ENCODE measurements around the gene RNF123. TPM values are rescaled to one million over a fixed set of nuclear protein-coding genes. Genes with fewer than 3 reads are reported as not detected.

The RNF123 gene
- total RNA-seq, 4 donors from 2014 or later = 12.8 to 28.4 (median 26.5) TPM

DNA sequence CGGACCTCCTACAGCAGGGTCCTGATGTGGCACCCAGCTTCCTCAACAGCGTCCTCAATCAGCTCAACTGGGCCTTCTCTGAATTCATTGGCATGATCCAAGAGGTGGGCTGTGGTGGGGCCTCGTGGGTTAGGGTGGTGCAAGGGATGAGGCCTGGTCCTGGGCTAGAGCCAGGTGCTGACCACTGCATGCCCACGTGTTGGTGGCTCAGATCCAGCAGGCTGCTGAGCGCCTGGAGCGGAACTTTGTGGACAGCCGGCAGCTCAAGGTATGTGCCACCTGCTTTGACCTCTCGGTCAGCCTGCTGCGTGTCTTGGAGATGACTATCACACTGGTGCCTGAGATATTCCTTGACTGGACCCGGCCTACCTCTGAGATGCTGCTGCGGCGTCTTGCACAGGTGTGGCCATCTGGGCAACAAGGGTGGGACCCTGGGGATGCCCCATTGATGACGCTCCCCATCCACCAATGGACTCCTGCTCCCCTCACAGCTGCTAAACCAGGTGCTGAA, 26.3 kb downstream of the RNF123 start:
- no peak overlapping the region for H3K4me3 ChIP-seq (ENCODE audit: low read depth, poor library complexity, severe bottlenecking)
- no peak for TF ChIP-seq POLR2A (IDR thresholded peaks at IDR 0.05)
- TF ChIP-seq, protein P1, sequence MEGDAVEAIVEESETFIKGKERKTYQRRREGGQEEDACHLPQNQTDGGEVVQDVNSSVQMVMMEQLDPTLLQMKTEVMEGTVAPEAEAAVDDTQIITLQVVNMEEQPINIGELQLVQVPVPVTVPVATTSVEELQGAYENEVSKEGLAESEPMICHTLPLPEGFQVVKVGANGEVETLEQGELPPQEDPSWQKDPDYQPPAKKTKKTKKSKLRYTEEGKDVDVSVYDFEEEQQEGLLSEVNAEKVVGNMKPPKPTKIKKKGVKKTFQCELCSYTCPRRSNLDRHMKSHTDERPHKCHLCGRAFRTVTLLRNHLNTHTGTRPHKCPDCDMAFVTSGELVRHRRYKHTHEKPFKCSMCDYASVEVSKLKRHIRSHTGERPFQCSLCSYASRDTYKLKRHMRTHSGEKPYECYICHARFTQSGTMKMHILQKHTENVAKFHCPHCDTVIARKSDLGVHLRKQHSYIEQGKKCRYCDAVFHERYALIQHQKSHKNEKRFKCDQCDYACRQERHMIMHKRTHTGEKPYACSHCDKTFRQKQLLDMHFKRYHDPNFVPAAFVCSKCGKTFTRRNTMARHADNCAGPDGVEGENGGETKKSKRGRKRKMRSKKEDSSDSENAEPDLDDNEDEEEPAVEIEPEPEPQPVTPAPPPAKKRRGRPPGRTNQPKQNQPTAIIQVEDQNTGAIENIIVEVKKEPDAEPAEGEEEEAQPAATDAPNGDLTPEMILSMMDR (IDR thresholded peaks at IDR 0.05) = no peak
- WGBS, 2 donors = 92 to 93% methylated on average over 6 to 13 of the region's 13 CpGs
- intact Hi-C loops (cut with DNase I; ENCODE audit: low total_unique reads) = no loop called here
- no peak for DNase-seq (ENCODE audit: low spot score in 2 of 2)

DNA sequence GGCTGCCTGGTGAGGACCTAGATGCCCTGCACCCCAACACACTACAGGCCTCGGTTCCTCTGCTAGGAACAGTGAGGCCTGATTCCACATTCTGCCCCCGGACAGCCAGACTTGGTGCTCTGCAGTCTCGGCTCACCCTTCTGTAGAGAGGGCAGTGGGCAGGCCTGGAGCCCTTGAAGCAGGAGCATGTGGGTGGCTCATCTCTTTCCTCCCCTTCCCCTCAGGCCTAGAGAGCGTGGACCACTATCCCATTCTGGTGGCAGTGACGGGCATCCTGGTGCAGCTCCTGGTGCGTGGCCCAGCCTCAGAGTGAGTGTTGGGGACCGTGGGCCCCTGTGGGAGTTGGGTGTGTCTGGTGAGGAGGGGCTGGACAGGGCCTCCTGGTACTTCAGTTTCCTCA, 26.8 kb downstream of the RNF123 start:
- 89 to 92% methylated on average over 6 to 7 of the region's 7 CpGs for WGBS, 2 donors
- no peak for DNase-seq (ENCODE audit: low spot score in 2 of 2)
- H3K4me3 ChIP-seq (ENCODE audit: low read depth, poor library complexity, severe bottlenecking) = no peak overlapping the region
- intact Hi-C loops (cut with DNase I; ENCODE audit: low total_unique reads) = no loop called here
- TF ChIP-seq, protein P1 (IDR thresholded peaks at IDR 0.05) = no peak
- no peak for TF ChIP-seq POLR2A (IDR thresholded peaks at IDR 0.05)

- intact Hi-C loops (cut with DNase I; ENCODE audit: low total_unique reads) = no loop called here
- 80 to 86% methylated on average over 7 to 15 of the region's 16 CpGs for WGBS, 2 donors
- no peak overlapping the region for H3K4me3 ChIP-seq (ENCODE audit: low read depth, poor library complexity, severe bottlenecking)
- peak in 1 of 2 donors; percentile 65 for DNase-seq (ENCODE audit: low spot score in 2 of 2)
- no peak for TF ChIP-seq POLR2A (IDR thresholded peaks at IDR 0.05)
- TF ChIP-seq, protein P1 (IDR thresholded peaks at IDR 0.05) = no peak
Observed at GRCh38 chr3:49716691-49717210, 27.4 kb downstream of the RNF123 start.

DNA sequence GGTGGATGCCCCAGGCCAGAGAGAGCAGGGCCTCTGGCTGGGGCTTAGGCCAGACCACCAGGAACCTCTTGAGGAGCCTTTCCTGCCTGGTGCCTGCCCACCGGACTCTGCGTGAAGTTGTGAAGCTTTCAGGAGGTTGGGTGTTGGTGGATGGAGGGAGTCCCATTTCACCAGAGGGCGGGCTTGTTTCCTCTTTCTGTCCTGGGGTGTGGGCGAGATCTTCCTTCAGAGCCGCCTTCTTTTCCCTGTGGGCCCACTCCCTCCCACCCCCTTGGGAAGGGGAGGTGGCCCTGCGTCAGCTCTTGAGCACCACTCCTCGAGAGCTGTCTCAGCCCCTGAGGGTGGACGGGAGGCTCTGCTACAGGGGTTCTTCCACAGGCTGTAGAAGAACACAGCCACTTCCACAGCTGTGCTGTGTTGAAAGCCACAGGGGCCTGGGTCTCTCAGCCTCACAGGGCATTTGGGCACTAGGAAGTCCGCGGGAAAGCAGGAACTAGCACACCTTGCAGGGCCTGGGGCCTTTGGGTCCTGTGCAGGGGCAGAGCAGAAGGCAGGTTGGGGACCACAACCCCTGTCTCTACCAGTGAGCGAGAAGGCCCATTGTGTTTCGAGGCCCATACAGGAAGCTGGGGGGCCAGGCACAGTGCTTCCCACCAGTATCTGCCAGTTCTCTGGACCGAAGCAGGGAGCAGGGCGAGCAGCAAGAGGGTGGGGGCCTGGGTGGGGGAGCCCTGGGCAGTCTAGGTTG, 28.0 kb downstream of the RNF123 start:
- H3K4me3 ChIP-seq (ENCODE audit: low read depth, poor library complexity, severe bottlenecking) = no peak overlapping the region
- TF ChIP-seq, protein P1 (IDR thresholded peaks at IDR 0.05) = no peak
- TF ChIP-seq POLR2A (IDR thresholded peaks at IDR 0.05) = no peak
- intact Hi-C loops (cut with DNase I; ENCODE audit: low total_unique reads) = no loop called here
- WGBS, 2 donors = 75 to 87% methylated on average over 10 to 12 of the region's 14 CpGs
- DNase-seq (ENCODE audit: low spot score in 2 of 2) = peak in 1 of 2 donors; percentile 82

GRCh38 chr3:49717959-49718857, 28.9 kb downstream of the RNF123 start:
- H3K4me3 ChIP-seq (ENCODE audit: low read depth, poor library complexity, severe bottlenecking) = no peak overlapping the region
- intact Hi-C loops (cut with DNase I; ENCODE audit: low total_unique reads) = no loop called here
- 57 to 61% methylated on average over 61 to 65 of the region's 75 CpGs for WGBS, 2 donors
- TF ChIP-seq, protein P1 (IDR thresholded peaks at IDR 0.05) = no peak
- TF ChIP-seq POLR2A (IDR thresholded peaks at IDR 0.05) = no peak
- no peak for DNase-seq (ENCODE audit: low spot score in 2 of 2)
